WI38 (cell line): Measurements from ENCODE around the gene WWOX.
"Not testable (repeated sequence)": the region's sequence is repeated elsewhere in the genome, so short reads cannot be mapped to it uniquely, and the experiment has no call there.

Source experiments
- H3K4me3 ChIP-seq: 2 replicates; pipeline ENCODE4 v1.5.1; 2011; ENCODE audit warnings: low read depth, mild to moderate bottlenecking, control low read depth, low read length
- TF ChIP-seq, protein P1 (sequence below): IDR thresholded peaks from 2 replicates; pipeline ENCODE4 v1.5.1; 2012; ENCODE audit warnings: low read depth, mild to moderate bottlenecking, control low read depth, low read length

Gene WWOX

DNA sequence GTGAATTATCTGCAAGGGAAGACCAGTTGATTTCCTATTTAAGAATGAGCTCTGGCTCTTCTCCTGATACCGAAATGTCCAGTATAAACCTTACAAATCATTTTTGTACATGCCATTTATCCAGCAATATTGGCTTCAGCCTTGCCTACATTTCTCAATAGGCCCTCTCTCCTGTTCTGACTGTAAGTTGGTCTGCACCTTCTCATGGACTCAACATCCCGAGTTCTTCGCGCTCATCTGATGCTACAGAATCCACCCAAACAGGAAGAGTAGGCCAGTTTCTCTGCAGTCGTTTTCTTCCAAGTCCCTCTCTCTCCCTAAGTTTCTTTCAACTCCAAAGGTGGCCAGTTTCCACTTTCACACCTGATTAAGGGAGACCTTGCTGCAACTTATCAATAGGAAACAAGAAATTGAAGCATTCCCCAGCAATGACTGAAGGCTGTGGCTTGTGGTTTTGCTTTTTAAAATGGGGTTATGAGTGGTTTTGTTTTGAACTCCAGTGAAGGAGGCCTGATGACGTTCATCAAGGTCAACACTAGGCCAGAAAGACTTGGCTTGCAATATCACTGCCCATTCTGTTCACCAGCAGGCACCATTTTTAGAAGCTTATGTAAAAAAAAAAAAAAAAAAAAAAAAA is 1118.0 kb downstream of the WWOX start:
- TF ChIP-seq, protein P1, sequence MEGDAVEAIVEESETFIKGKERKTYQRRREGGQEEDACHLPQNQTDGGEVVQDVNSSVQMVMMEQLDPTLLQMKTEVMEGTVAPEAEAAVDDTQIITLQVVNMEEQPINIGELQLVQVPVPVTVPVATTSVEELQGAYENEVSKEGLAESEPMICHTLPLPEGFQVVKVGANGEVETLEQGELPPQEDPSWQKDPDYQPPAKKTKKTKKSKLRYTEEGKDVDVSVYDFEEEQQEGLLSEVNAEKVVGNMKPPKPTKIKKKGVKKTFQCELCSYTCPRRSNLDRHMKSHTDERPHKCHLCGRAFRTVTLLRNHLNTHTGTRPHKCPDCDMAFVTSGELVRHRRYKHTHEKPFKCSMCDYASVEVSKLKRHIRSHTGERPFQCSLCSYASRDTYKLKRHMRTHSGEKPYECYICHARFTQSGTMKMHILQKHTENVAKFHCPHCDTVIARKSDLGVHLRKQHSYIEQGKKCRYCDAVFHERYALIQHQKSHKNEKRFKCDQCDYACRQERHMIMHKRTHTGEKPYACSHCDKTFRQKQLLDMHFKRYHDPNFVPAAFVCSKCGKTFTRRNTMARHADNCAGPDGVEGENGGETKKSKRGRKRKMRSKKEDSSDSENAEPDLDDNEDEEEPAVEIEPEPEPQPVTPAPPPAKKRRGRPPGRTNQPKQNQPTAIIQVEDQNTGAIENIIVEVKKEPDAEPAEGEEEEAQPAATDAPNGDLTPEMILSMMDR = no peak
- H3K4me3 ChIP-seq = no peak overlapping the region

DNA sequence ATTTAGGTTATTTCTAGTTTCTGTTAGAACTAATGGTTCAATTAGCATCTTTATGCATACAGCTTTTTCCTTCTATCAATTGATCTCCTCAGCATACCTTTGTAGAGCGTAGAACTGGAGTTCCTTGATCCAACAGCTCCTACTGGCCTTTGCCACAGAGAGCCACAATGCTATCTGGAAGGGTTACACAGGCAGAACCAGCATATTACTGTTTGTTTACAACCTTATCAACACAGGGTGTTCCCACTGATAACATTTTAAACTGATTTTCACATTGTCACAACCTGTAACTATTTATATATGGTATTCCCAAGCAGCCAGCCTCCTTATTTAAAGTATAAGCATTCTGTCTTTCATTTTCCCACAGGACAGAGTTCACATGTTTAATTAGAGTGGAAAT is 1118.9 kb downstream of the WWOX start:
- no peak overlapping the region for H3K4me3 ChIP-seq
- TF ChIP-seq, protein P1 = no peak

GRCh38 chr16:79225994-79226393 is 1126.5 kb downstream of the WWOX start:
- not testable (repeated sequence) for H3K4me3 ChIP-seq

GRCh38 chr16:79229361-79229760 is 1129.9 kb downstream of the WWOX start:
- H3K4me3 ChIP-seq = no peak overlapping the region
- TF ChIP-seq, protein P1 = no peak

DNA sequence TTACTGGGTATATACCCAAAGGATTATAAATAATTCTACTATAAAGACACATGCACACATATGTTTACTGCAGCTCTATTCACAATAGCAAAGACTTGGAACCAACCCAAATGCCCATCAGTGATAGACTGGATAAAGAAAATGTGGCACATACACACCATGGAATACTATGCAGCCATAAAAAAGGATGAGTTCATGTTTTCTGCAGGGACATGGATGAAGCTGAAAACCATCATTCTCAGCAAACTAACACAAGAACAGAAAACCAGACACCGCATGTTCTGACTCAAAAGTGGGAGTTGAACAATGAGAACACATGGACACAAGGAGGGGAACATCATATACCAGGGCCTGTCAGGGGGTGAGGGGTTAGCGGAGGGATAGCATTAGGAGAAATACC is 1146.2 kb downstream of the WWOX start:
- H3K4me3 ChIP-seq = not testable (repeated sequence)

GRCh38 chr16:79247386-79247785 is 1147.9 kb downstream of the WWOX start:
- TF ChIP-seq, protein P1 = no peak
- no peak overlapping the region for H3K4me3 ChIP-seq

- no peak overlapping the region for H3K4me3 ChIP-seq
- TF ChIP-seq, protein P1 = no peak
Observed at GRCh38 chr16:79248351-79248750, 1148.9 kb downstream of the WWOX start.

- TF ChIP-seq, protein P1 = no peak
- no peak overlapping the region for H3K4me3 ChIP-seq
Observed at GRCh38 chr16:79250502-79251098, 1151.1 kb downstream of the WWOX start.
